Activated CD8-positive, alpha-beta memory T cell treated with anti-CD3 and anti-CD28 coated beads, Interleukin-2, amount 50 U/mL, for 1 hour (primary cell): Measurements from ENCODE around the gene TMPRSS4.

ENCODE experiments used
- DNase-seq: peaks from one replicate; pipeline ENCODE4 v3.0.0-alpha.2; 2020; ENCODE audit errors: extremely low read depth

TMPRSS4 gene

GRCh38 chr11:118135051-118135795 is 58.3 kb downstream of the TMPRSS4 start:
- no peak for DNase-seq

GRCh38 chr11:118135796-118136165 is 58.9 kb downstream of the TMPRSS4 start:
- no peak for DNase-seq

GRCh38 chr11:118136341-118136740 is 59.5 kb downstream of the TMPRSS4 start:
- DNase-seq: no peak

- no peak for DNase-seq
These were observed 59.9 kb downstream of the TMPRSS4 start for GRCh38 chr11:118136801-118137200.

- DNase-seq: no peak
These were observed 62.1 kb downstream of the TMPRSS4 start for GRCh38 chr11:118138839-118139420.

GRCh38 chr11:118139578-118139977 is 62.7 kb downstream of the TMPRSS4 start:
- no peak for DNase-seq

- no peak for DNase-seq
These were observed 65.2 kb downstream of the TMPRSS4 start for GRCh38 chr11:118142081-118142480.

GRCh38 chr11:118142809-118143208 is 65.9 kb downstream of the TMPRSS4 start:
- DNase-seq: no peak

GRCh38 chr11:118143661-118144185 is 66.8 kb downstream of the TMPRSS4 start:
- DNase-seq: no peak

GRCh38 chr11:118144301-118145268 is 67.7 kb downstream of the TMPRSS4 start:
- DNase-seq: no peak

- peak; percentile 51 for DNase-seq
These were observed 68.7 kb downstream of the TMPRSS4 start for GRCh38 chr11:118145285-118146227.

- DNase-seq: no peak
These were observed 69.7 kb downstream of the TMPRSS4 start for GRCh38 chr11:118146554-118146953.

GRCh38 chr11:118147502-118147901 is 70.6 kb downstream of the TMPRSS4 start:
- no peak for DNase-seq

- no peak for DNase-seq
These were observed 71.4 kb downstream of the TMPRSS4 start for GRCh38 chr11:118148240-118148639.

GRCh38 chr11:118148856-118149255 is 72.0 kb downstream of the TMPRSS4 start:
- DNase-seq: no peak

- DNase-seq: no peak
These were observed 72.6 kb downstream of the TMPRSS4 start for GRCh38 chr11:118149493-118149892.

- DNase-seq: no peak
These were observed 74.6 kb downstream of the TMPRSS4 start for GRCh38 chr11:118151431-118151830.

- no peak for DNase-seq
These were observed 75.2 kb downstream of the TMPRSS4 start for GRCh38 chr11:118152020-118152551.

GRCh38 chr11:118152552-118153471 is 75.9 kb downstream of the TMPRSS4 start, which contains the start of gene SCN4B:
Gene SCN4B, minus strand, starts transcription at chr11:118152823. Its CDS starts 150 bp downstream, at chr11:118152673.
- DNase-seq: no peak

GRCh38 chr11:118153516-118153915 is 76.6 kb downstream of the TMPRSS4 start:
- DNase-seq: no peak
